ENCODE data around the gene FOLR3.

GRCh38 chr11:72174302-72175070, 39.0 kb downstream of the FOLR3 start:
- TF ChIP-seq ZNF138 (CRISPR knock-in tag; conservative IDR thresholded peaks at IDR 0.05) (no peak), CTCF (IDR thresholded peaks at IDR 0.05) (no peak), SP1 (CRISPR knock-in tag; conservative IDR thresholded peaks at IDR 0.05) (no peak), JUN (CRISPR knock-in tag; IDR thresholded peaks at IDR 0.05) (no peak), HMGA2 (CRISPR knock-in tag; IDR thresholded peaks at IDR 0.05) (no peak), NR2C2 (CRISPR knock-in tag; IDR thresholded peaks at IDR 0.05) (no peak)
- TF ChIP-seq, protein P1, sequence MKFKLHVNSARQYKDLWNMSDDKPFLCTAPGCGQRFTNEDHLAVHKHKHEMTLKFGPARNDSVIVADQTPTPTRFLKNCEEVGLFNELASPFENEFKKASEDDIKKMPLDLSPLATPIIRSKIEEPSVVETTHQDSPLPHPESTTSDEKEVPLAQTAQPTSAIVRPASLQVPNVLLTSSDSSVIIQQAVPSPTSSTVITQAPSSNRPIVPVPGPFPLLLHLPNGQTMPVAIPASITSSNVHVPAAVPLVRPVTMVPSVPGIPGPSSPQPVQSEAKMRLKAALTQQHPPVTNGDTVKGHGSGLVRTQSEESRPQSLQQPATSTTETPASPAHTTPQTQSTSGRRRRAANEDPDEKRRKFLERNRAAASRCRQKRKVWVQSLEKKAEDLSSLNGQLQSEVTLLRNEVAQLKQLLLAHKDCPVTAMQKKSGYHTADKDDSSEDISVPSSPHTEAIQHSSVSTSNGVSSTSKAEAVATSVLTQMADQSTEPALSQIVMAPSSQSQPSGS (CRISPR knock-in tag; IDR thresholded peaks at IDR 0.05; ENCODE audit: borderline replicate concordance, low read depth): no peak
- TF ChIP-seq, protein P2, sequence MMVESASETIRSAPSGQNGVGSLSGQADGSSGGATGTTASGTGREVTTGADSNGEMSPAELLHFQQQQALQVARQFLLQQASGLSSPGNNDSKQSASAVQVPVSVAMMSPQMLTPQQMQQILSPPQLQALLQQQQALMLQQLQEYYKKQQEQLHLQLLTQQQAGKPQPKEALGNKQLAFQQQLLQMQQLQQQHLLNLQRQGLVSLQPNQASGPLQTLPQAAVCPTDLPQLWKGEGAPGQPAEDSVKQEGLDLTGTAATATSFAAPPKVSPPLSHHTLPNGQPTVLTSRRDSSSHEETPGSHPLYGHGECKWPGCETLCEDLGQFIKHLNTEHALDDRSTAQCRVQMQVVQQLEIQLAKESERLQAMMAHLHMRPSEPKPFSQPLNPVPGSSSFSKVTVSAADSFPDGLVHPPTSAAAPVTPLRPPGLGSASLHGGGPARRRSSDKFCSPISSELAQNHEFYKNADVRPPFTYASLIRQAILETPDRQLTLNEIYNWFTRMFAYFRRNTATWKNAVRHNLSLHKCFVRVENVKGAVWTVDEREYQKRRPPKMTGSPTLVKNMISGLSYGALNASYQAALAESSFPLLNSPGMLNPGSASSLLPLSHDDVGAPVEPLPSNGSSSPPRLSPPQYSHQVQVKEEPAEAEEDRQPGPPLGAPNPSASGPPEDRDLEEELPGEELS (CRISPR knock-in tag; IDR thresholded peaks at IDR 0.05): no peak
- TF ChIP-seq, protein P3, sequence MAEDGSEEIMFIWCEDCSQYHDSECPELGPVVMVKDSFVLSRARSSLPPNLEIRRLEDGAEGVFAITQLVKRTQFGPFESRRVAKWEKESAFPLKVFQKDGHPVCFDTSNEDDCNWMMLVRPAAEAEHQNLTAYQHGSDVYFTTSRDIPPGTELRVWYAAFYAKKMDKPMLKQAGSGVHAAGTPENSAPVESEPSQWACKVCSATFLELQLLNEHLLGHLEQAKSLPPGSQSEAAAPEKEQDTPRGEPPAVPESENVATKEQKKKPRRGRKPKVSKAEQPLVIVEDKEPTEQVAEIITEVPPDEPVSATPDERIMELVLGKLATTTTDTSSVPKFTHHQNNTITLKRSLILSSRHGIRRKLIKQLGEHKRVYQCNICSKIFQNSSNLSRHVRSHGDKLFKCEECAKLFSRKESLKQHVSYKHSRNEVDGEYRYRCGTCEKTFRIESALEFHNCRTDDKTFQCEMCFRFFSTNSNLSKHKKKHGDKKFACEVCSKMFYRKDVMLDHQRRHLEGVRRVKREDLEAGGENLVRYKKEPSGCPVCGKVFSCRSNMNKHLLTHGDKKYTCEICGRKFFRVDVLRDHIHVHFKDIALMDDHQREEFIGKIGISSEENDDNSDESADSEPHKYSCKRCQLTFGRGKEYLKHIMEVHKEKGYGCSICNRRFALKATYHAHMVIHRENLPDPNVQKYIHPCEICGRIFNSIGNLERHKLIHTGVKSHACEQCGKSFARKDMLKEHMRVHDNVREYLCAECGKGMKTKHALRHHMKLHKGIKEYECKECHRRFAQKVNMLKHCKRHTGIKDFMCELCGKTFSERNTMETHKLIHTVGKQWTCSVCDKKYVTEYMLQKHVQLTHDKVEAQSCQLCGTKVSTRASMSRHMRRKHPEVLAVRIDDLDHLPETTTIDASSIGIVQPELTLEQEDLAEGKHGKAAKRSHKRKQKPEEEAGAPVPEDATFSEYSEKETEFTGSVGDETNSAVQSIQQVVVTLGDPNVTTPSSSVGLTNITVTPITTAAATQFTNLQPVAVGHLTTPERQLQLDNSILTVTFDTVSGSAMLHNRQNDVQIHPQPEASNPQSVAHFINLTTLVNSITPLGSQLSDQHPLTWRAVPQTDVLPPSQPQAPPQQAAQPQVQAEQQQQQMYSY (CRISPR knock-in tag; IDR thresholded peaks at IDR 0.05): no peak
- TF ChIP-seq, protein P4, sequence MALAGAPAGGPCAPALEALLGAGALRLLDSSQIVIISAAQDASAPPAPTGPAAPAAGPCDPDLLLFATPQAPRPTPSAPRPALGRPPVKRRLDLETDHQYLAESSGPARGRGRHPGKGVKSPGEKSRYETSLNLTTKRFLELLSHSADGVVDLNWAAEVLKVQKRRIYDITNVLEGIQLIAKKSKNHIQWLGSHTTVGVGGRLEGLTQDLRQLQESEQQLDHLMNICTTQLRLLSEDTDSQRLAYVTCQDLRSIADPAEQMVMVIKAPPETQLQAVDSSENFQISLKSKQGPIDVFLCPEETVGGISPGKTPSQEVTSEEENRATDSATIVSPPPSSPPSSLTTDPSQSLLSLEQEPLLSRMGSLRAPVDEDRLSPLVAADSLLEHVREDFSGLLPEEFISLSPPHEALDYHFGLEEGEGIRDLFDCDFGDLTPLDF (CRISPR knock-in tag; IDR thresholded peaks at IDR 0.05): no peak
- TF ChIP-seq, protein P5, sequence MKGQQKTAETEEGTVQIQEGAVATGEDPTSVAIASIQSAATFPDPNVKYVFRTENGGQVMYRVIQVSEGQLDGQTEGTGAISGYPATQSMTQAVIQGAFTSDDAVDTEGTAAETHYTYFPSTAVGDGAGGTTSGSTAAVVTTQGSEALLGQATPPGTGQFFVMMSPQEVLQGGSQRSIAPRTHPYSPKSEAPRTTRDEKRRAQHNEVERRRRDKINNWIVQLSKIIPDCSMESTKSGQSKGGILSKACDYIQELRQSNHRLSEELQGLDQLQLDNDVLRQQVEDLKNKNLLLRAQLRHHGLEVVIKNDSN (CRISPR knock-in tag; IDR thresholded peaks at IDR 0.05): no peak
- TF ChIP-seq, protein P6, sequence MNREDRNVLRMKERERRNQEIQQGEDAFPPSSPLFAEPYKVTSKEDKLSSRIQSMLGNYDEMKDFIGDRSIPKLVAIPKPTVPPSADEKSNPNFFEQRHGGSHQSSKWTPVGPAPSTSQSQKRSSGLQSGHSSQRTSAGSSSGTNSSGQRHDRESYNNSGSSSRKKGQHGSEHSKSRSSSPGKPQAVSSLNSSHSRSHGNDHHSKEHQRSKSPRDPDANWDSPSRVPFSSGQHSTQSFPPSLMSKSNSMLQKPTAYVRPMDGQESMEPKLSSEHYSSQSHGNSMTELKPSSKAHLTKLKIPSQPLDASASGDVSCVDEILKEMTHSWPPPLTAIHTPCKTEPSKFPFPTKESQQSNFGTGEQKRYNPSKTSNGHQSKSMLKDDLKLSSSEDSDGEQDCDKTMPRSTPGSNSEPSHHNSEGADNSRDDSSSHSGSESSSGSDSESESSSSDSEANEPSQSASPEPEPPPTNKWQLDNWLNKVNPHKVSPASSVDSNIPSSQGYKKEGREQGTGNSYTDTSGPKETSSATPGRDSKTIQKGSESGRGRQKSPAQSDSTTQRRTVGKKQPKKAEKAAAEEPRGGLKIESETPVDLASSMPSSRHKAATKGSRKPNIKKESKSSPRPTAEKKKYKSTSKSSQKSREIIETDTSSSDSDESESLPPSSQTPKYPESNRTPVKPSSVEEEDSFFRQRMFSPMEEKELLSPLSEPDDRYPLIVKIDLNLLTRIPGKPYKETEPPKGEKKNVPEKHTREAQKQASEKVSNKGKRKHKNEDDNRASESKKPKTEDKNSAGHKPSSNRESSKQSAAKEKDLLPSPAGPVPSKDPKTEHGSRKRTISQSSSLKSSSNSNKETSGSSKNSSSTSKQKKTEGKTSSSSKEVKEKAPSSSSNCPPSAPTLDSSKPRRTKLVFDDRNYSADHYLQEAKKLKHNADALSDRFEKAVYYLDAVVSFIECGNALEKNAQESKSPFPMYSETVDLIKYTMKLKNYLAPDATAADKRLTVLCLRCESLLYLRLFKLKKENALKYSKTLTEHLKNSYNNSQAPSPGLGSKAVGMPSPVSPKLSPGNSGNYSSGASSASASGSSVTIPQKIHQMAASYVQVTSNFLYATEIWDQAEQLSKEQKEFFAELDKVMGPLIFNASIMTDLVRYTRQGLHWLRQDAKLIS (CRISPR knock-in tag; IDR thresholded peaks at IDR 0.05; ENCODE audit: borderline replicate concordance): no peak
- TF ChIP-seq, protein P7, sequence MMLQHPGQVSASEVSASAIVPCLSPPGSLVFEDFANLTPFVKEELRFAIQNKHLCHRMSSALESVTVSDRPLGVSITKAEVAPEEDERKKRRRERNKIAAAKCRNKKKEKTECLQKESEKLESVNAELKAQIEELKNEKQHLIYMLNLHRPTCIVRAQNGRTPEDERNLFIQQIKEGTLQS (CRISPR knock-in tag; conservative IDR thresholded peaks at IDR 0.05): no peak

All from WTC11 (cell line).